RWPE1 (cell line): ENCODE results near the gene BRI3BP.
"Not testable (repeated sequence)": the region's sequence is repeated elsewhere in the genome, so short reads cannot be mapped to it uniquely, and the experiment has no call there.

Experiments
- CTCF ChIA-PET: fragments of 350-600 bp; sonication (Branson Sonifier 250); formaldehyde crosslinking; extraction: SDS; loops from one replicate; lab custom pipeline; 2021; lab: Yijun Ruan, JAX
- POLR2A ChIA-PET: fragments of 400-600 bp; formaldehyde crosslinking; extraction: SDS; loops from one replicate; lab custom pipeline; 2020; ENCODE audit warnings: antibody characterized with exemption; ENCODE audit not compliant: low non-redundant PET; lab: Yijun Ruan, JAX
- DNase-seq: peaks from one replicate; pipeline ENCODE4 v3.0.0; 2012; ENCODE audit warnings: low spot score
- H3K27ac ChIP-seq: fragments of 450-650 bp; 2 replicates; pipeline ENCODE4 v1.5.1; 2017
- TF ChIP-seq, protein P1 (sequence below): fragments of 450-650 bp; conservative IDR thresholded peaks from 2 replicates; pipeline ENCODE4 v1.5.1; 2017; ENCODE audit warnings: low read depth, mild to moderate bottlenecking

BRI3BP gene

DNA sequence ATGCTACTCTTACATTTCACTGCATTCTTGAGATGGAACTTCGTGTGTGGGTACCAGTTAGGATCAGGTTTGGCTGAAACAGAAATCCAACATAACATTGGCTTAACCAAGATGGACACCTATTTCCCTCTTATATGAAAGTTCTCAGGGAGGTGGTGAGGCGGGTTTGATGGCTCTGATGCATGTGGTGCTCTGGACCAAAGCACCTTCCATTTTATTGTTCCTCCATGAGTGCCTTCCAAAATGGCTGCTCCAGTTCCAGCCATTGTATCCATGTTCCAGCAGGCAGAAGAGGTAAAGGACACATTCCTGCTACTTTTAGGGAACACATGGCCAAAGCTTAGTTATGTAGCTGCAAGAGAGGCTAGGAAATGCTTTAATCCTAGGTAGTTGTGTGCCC is 29.6 kb downstream of the BRI3BP start:
- no peak for DNase-seq
- POLR2A ChIA-PET: no interaction called here
- TF ChIP-seq, protein P1, sequence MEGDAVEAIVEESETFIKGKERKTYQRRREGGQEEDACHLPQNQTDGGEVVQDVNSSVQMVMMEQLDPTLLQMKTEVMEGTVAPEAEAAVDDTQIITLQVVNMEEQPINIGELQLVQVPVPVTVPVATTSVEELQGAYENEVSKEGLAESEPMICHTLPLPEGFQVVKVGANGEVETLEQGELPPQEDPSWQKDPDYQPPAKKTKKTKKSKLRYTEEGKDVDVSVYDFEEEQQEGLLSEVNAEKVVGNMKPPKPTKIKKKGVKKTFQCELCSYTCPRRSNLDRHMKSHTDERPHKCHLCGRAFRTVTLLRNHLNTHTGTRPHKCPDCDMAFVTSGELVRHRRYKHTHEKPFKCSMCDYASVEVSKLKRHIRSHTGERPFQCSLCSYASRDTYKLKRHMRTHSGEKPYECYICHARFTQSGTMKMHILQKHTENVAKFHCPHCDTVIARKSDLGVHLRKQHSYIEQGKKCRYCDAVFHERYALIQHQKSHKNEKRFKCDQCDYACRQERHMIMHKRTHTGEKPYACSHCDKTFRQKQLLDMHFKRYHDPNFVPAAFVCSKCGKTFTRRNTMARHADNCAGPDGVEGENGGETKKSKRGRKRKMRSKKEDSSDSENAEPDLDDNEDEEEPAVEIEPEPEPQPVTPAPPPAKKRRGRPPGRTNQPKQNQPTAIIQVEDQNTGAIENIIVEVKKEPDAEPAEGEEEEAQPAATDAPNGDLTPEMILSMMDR: no peak
- H3K27ac ChIP-seq: no peak overlapping the region
- CTCF ChIA-PET: no interaction called here

DNA sequence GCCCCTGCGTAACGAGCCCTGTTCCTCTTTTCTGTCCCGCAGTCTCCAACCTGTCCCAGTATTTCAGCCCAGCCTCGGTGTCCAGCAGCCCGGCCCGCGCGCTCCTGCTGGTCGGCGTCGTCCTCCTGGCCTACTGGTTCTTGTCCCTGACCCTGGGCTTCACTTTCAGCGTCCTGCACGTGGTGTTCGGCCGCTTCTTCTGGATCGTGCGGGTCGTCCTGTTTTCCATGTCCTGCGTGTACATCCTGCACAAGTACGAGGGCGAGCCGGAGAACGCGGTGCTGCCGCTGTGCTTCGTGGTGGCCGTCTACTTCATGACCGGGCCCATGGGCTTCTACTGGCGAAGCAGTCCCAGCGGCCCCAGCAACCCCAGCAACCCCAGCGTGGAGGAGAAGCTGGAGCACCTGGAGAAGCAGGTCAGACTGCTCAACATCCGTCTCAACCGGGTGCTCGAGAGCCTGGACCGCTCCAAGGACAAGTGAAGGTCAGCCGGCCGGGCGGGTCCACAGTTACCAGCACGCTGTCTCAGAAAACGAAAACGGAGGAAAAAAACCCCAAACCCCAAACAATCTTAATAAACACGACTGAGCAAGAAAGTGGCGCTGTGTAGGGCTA is 31.6 kb downstream of the BRI3BP start:
- no peak overlapping the region for H3K27ac ChIP-seq
- DNase-seq: no peak
- ChIA-PET POLR2A (no interaction called here), CTCF (no interaction called here)
- TF ChIP-seq, protein P1: no peak

DNA sequence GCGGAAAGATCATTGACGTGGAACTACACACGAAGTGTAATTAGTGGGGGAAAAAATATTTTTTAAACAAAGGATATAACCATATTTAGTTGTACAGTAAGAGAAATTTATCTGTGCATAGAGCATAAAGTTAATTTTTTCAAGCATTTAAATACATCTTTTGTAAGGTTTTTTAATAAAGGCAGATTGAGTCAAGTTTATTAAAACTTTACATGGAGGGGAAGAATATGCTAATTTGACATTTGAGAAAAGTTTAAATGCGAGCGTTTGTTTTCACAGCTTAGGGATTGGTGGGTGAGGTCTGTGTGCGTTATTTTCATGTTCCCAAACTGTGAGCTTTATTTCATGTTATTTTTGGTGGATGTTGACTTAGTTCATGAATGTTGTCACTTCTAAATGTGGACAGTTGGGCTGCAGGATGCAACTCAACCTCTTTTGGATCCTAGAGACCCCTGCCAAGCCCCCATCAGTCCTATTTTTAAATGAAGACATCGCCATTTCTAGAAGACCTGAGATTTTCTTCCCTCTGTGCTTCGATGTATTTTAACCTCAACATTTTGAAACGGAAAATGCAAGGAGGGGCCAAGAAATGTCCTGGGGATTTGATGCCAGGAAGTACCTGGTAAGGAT is 32.3 kb downstream of the BRI3BP start:
- ChIA-PET POLR2A (no interaction called here), CTCF (no interaction called here)
- H3K27ac ChIP-seq: no peak overlapping the region
- TF ChIP-seq, protein P1: no peak
- DNase-seq: no peak

DNA sequence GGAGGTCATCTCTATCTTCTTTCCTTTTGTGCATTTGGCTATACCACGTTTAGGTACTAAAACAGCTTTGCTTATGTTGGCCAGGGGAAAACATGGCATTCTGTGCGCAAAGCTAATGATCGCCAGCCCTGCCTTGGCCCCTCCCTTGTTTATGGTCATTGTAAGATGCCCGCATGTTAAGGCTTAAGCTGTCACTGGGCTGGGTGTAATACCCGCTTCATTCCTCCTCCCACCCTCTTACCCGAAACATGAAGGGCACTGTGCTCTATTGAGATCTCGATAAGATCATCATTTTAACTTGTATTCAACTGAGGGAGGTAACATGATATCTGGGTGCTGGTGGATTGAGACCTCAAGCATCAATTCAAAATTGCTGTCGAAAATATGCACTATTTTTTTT is 34.7 kb downstream of the BRI3BP start:
- POLR2A ChIA-PET: no interaction called here
- TF ChIP-seq, protein P1: no peak
- CTCF ChIA-PET: no interaction called here
- DNase-seq: no peak
- H3K27ac ChIP-seq: no peak overlapping the region

GRCh38 chr12:125029761-125030358 is 36.4 kb downstream of the BRI3BP start:
- CTCF ChIA-PET: no interaction called here
- TF ChIP-seq, protein P1: no peak
- H3K27ac ChIP-seq: no peak overlapping the region
- POLR2A ChIA-PET: no interaction called here
- DNase-seq: no peak

DNA sequence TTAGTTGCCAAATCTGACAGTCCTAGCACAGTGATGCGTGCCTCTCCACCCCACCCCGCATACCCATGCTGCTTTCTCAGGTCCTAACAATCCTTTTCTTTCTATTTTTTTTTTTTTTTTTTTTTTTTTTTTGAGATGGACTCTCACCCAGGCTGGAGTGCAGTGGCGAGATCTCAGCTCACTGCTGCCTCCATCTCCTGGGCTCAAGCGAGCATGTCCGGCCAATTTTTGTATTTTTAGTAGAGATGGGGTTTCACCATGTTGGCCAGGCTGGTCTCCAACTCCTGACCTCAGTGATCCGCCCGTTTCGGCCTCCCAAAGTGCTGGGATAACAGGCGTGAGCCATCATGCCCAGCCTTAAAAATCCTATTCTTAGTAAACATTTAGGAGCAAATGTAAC is 38.0 kb downstream of the BRI3BP start:
- POLR2A ChIA-PET, DNase-seq, H3K27ac ChIP-seq: not testable (repeated sequence)
- CTCF ChIA-PET: interaction anchor here (0.7 kb wide), 1 partner anchor 1738 kb away, joined by 5 read pairs; no protein-coding TSS in a partner anchor

DNA sequence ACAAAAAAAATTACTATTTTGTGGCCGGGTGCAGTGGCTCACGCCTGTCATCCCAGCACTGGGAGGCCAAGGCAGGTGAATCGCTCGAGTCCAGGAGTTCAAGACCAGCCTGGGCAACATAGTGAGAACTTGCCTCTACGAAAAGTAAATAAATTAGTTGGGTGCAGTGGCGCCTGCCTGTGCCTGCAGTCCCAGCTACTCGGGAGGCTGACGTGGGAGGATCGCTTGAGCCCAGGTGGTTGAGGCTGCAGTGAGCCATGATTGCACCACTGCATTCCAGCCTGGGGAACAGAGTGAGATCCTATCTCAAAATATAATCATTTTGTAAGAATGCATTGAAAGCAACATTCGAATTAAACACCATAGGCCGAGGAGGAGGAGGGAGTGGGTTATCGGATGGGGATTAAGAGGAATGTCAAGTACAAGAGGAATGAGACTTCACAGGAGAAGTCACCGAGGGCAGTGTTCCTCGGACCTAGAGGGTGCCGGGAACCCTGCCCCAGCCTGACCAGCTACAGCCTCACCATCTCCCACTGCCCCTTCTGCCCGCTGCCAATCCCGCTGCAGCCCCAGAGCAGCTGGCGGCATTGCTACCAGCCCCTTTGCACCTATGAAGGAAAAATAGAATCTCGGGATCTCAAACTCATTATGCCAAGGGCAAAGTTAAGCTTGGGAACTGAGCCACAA is 39.2 kb downstream of the BRI3BP start:
- CTCF ChIA-PET: interaction anchor here (0.7 kb wide), 1 partner anchor 18 kb away, joined by 3 read pairs; no protein-coding TSS in a partner anchor

More for the DNA sequence above, 39.2 kb downstream of the BRI3BP start:
- POLR2A ChIA-PET: no interaction called here
- H3K27ac ChIP-seq: no peak overlapping the region
- TF ChIP-seq, protein P1: no peak
- DNase-seq: no peak
